MM.1S (cell line): Measurements from ENCODE around the gene PAX7.

Source experiments
- EZH2 ChIP-seq: fragments of 300-600 bp; sonication (generic); optimal IDR thresholded peaks from 2 replicates; pipeline ENCODE3; 2017; ENCODE audit warnings: low read depth, mild to moderate bottlenecking, antibody characterized with exemption, low read length, mixed read lengths
- TF ChIP-seq, protein P1 (sequence below): fragments of 300-600 bp; sonication (generic); IDR thresholded peaks from 2 replicates; pipeline ENCODE4 v1.5.1; 2016; ENCODE audit warnings: antibody characterized with exemption, low read length, mixed read lengths

DNA sequence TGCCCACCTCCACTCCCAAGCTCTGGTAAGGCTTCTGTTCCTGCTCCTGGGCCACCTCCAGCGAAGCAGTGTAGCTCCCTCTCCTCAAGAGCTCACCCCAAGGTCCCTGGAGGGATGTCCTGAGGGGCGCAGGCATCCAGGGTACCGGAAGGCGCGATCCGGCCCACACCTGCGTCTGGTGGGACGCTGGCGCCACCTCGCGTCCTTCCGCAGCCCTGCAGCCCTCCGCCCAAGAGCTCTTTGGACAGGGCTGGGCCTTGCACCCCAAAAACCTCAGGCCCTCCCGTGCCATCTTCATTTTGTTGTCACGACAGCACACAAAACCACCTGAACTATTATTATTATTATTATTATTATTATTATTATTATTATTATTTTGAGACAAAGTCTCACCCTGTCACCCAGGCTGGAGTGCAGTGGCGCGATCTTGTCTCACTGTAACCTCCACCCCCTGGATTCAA, 49.2 kb upstream of the PAX7 start:
- no peak for TF ChIP-seq EZH2
- TF ChIP-seq, protein P1, sequence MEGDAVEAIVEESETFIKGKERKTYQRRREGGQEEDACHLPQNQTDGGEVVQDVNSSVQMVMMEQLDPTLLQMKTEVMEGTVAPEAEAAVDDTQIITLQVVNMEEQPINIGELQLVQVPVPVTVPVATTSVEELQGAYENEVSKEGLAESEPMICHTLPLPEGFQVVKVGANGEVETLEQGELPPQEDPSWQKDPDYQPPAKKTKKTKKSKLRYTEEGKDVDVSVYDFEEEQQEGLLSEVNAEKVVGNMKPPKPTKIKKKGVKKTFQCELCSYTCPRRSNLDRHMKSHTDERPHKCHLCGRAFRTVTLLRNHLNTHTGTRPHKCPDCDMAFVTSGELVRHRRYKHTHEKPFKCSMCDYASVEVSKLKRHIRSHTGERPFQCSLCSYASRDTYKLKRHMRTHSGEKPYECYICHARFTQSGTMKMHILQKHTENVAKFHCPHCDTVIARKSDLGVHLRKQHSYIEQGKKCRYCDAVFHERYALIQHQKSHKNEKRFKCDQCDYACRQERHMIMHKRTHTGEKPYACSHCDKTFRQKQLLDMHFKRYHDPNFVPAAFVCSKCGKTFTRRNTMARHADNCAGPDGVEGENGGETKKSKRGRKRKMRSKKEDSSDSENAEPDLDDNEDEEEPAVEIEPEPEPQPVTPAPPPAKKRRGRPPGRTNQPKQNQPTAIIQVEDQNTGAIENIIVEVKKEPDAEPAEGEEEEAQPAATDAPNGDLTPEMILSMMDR: peak; percentile 76
